Right kidney (tissue), 1 donor: ENCODE results near the gene EIPR1.
"Not testable (repeated sequence)": the region's sequence is repeated elsewhere in the genome, so short reads cannot be mapped to it uniquely, and the experiment has no call there.

ENCODE experiments used
- DNase-seq: peaks from one replicate; pipeline ENCODE4 v3.0.0-alpha.2; 2016

The EIPR1 gene

GRCh38 chr2:3211256-3212060 is 166.2 kb downstream of the EIPR1 start:
- DNase-seq = no peak

- DNase-seq = no peak
Measured at GRCh38 chr2:3210257-3210656, 167.4 kb downstream of the EIPR1 start.

GRCh38 chr2:3209258-3209657 is 168.4 kb downstream of the EIPR1 start:
- DNase-seq = no peak

GRCh38 chr2:3208591-3208990 is 169.0 kb downstream of the EIPR1 start:
- DNase-seq = no peak

GRCh38 chr2:3208179-3208578 is 169.4 kb downstream of the EIPR1 start:
- DNase-seq = no peak

- no peak for DNase-seq
Measured at GRCh38 chr2:3207091-3207491, 170.5 kb downstream of the EIPR1 start.

GRCh38 chr2:3205845-3206244 is 171.8 kb downstream of the EIPR1 start:
- DNase-seq = no peak

GRCh38 chr2:3204031-3204821 is 173.4 kb downstream of the EIPR1 start:
- DNase-seq = no peak

- no peak for DNase-seq
Measured at GRCh38 chr2:3203497-3204019, 174.1 kb downstream of the EIPR1 start.

GRCh38 chr2:3202926-3203325 is 174.7 kb downstream of the EIPR1 start:
- DNase-seq = no peak

- DNase-seq = no peak
Measured at GRCh38 chr2:3201281-3201680, 176.3 kb downstream of the EIPR1 start.

- DNase-seq = no peak
Measured at GRCh38 chr2:3200420-3200939, 177.1 kb downstream of the EIPR1 start.

- DNase-seq = no peak
Measured at GRCh38 chr2:3199627-3200345, 177.8 kb downstream of the EIPR1 start.

GRCh38 chr2:3198671-3199192 is 178.9 kb downstream of the EIPR1 start:
- DNase-seq = not testable (repeated sequence)

GRCh38 chr2:3198119-3198518 is 179.5 kb downstream of the EIPR1 start:
- no peak for DNase-seq

GRCh38 chr2:3197308-3197707 is 180.3 kb downstream of the EIPR1 start:
- no peak for DNase-seq

GRCh38 chr2:3196716-3197115 is 180.9 kb downstream of the EIPR1 start:
- no peak for DNase-seq

- DNase-seq = no peak
Measured at GRCh38 chr2:3195641-3196476, 181.8 kb downstream of the EIPR1 start.

- DNase-seq = no peak
Measured at GRCh38 chr2:3194828-3195227, 182.8 kb downstream of the EIPR1 start.

- DNase-seq = no peak
Measured at GRCh38 chr2:3193443-3194330, 183.9 kb downstream of the EIPR1 start.
